IPS DF 6.9 (cell line): ENCODE data around the gene TMEM269.
"Not testable (repeated sequence)": the region's sequence is repeated elsewhere in the genome, so short reads cannot be mapped to it uniquely, and the experiment has no call there.

Source experiments
- DNase-seq: peaks from one replicate; pipeline ENCODE4 v3.0.0-alpha.2; 2013; ENCODE audit warnings: low read depth, low spot score
- H3K27ac ChIP-seq: one replicate; pipeline ENCODE4 v1.5.1; 2013; ENCODE audit warnings: low read length, control low read depth
- H3K27me3 ChIP-seq: 2 replicates; pipeline ENCODE4 v1.6.1; 2013; ENCODE audit warnings: mild to moderate bottlenecking, low read length; ENCODE audit not compliant: control insufficient read depth, insufficient read depth
- H3K36me3 ChIP-seq: 2 replicates; pipeline ENCODE4 v1.6.1; 2013; ENCODE audit warnings: low read length; ENCODE audit not compliant: control insufficient read depth, insufficient read depth
- H3K4me1 ChIP-seq: 2 replicates; pipeline ENCODE4 v1.6.1; 2013; ENCODE audit warnings: low read length; ENCODE audit not compliant: control insufficient read depth, insufficient read depth
- H3K4me3 ChIP-seq: 2 replicates; pipeline ENCODE4 v1.5.1; 2013; ENCODE audit warnings: mild to moderate bottlenecking, low read length
- H3K9me3 ChIP-seq: 2 replicates; pipeline ENCODE4 v1.6.1; 2013; ENCODE audit warnings: low read length, inconsistent platforms; ENCODE audit not compliant: control insufficient read depth, insufficient read depth
- WGBS: extraction: QIAGEN DNeasy Blood & Tissue Kit; methylation state at CpG from one replicate; pipeline ENCODE4 v1.1.7; 2013; ENCODE audit warnings: mixed read lengths, missing lambda C conversion rate; ENCODE audit not compliant: insufficient read length, insufficient coverage; 5-methylcytosine and 5-hydroxymethylcytosine counted together

The TMEM269 gene

GRCh38 chr1:42806171-42806570 lies 21.4 kb downstream of the TMEM269 start:
- Histone ChIP-seq H3K4me3 (no peak overlapping the region), H3K9me3 (no peaks in the 10 kb centered on the region), H3K27me3 (no peaks in the 10 kb centered on the region), H3K27ac (no peak overlapping the region), H3K4me1 (no peaks in the 10 kb centered on the region), H3K36me3 (no peaks in the 10 kb centered on the region)
- DNase-seq = no peak

- H3K27ac ChIP-seq = no peak overlapping the region
- H3K36me3 ChIP-seq = no peaks in the 10 kb centered on the region; the same call in 1 of the 2 replicates
- H3K4me1 ChIP-seq = no peaks in the 10 kb centered on the region
- no peaks in the 10 kb centered on the region for H3K9me3 ChIP-seq
- DNase-seq = no peak
- no CpG with 5 or more reads among the region's 5 CpGs for WGBS
- no peaks in the 10 kb centered on the region for H3K27me3 ChIP-seq
- no peak overlapping the region for H3K4me3 ChIP-seq
Observed at GRCh38 chr1:42806593-42806992, 21.8 kb downstream of the TMEM269 start.

- H3K27me3 ChIP-seq = no peaks in the 10 kb centered on the region
- no peak for DNase-seq
- H3K9me3 ChIP-seq = no peaks in the 10 kb centered on the region
- H3K27ac ChIP-seq = no peak overlapping the region
- H3K36me3 ChIP-seq = no peaks in the 10 kb centered on the region; the same call in 1 of the 2 replicates
- no peak overlapping the region for H3K4me3 ChIP-seq
- H3K4me1 ChIP-seq = no peaks in the 10 kb centered on the region
Observed at GRCh38 chr1:42807056-42807668, 22.4 kb downstream of the TMEM269 start.

GRCh38 chr1:42814815-42815214 lies 30.0 kb downstream of the TMEM269 start:
- no CpG with 5 or more reads among the region's 3 CpGs for WGBS
- H3K27ac ChIP-seq, H3K4me1 ChIP-seq, H3K36me3 ChIP-seq, H3K4me3 ChIP-seq, DNase-seq, H3K27me3 ChIP-seq, H3K9me3 ChIP-seq: not testable (repeated sequence)

- WGBS = no CpG with 5 or more reads among the region's 7 CpGs
- Histone ChIP-seq H3K4me1 (no peaks in the 10 kb centered on the region), H3K9me3 (no peaks in the 10 kb centered on the region), H3K36me3 (no peaks in the 10 kb centered on the region; the same call in 1 of the 2 replicates), H3K27me3 (no peaks in the 10 kb centered on the region), H3K27ac (no peak overlapping the region), H3K4me3 (peak overlapping the region; percentile 91; the same call in 1 of the 2 replicates)
- no peak for DNase-seq
Observed at GRCh38 chr1:42815941-42816584, 31.3 kb downstream of the TMEM269 start.

GRCh38 chr1:42816585-42817439 lies 32.0 kb downstream of the TMEM269 start, which contains the start of the genes ERMAP and SVBP:
ERMAP (plus strand) TSS chr1:42817122; CDS start chr1:42830449, 13,327 bp downstream.
SVBP (minus strand) TSS chr1:42817397; CDS start chr1:42816544, 853 bp downstream.
- no peaks in the 10 kb centered on the region for H3K9me3 ChIP-seq
- no peaks in the 10 kb centered on the region for H3K4me1 ChIP-seq
- H3K36me3 ChIP-seq = no peaks in the 10 kb centered on the region
- DNase-seq = peak; percentile 45
- peak within 1 kb of the TSS; percentile 91; the same call in 1 of the 2 replicates for H3K4me3 ChIP-seq
- no peaks in the 10 kb centered on the region for H3K27me3 ChIP-seq
- no peak within 1 kb of the TSS for H3K27ac ChIP-seq
- no CpG with 5 or more reads among the region's 66 CpGs for WGBS

- Histone ChIP-seq H3K27me3 (no peaks in the 10 kb centered on the region), H3K4me1 (no peaks in the 10 kb centered on the region), H3K9me3 (no peaks in the 10 kb centered on the region), H3K4me3 (no peak overlapping the region), H3K36me3 (no peaks in the 10 kb centered on the region), H3K27ac (no peak overlapping the region)
- WGBS = no CpG with 5 or more reads among the region's 13 CpGs
- DNase-seq = no peak
Observed at GRCh38 chr1:42817440-42817767, 32.6 kb downstream of the TMEM269 start.

GRCh38 chr1:42817976-42818375 lies 33.2 kb downstream of the TMEM269 start:
- Histone ChIP-seq H3K36me3 (no peaks in the 10 kb centered on the region), H3K4me3 (no peak overlapping the region), H3K27me3 (no peaks in the 10 kb centered on the region), H3K27ac (no peak overlapping the region), H3K4me1 (no peaks in the 10 kb centered on the region), H3K9me3 (no peaks in the 10 kb centered on the region)
- WGBS = no CpG with 5 or more reads among the region's 3 CpGs
- DNase-seq = no peak

- no peaks in the 10 kb centered on the region for H3K27me3 ChIP-seq
- no peaks in the 10 kb centered on the region; the same call in 1 of the 2 replicates for H3K4me1 ChIP-seq
- H3K4me3 ChIP-seq = no peak overlapping the region
- no CpG with 5 or more reads among the region's 1 CpG for WGBS
- H3K9me3 ChIP-seq = no peaks in the 10 kb centered on the region
- no peak overlapping the region for H3K27ac ChIP-seq
- no peaks in the 10 kb centered on the region for H3K36me3 ChIP-seq
- DNase-seq = no peak
Observed at GRCh38 chr1:42820813-42821212, 36.0 kb downstream of the TMEM269 start.

GRCh38 chr1:42821690-42822089 lies 36.9 kb downstream of the TMEM269 start:
- no CpG with 5 or more reads among the region's 2 CpGs for WGBS
- DNase-seq = no peak
- Histone ChIP-seq H3K4me1 (no peaks in the 10 kb centered on the region; the same call in 1 of the 2 replicates), H3K9me3 (no peaks in the 10 kb centered on the region), H3K27me3 (no peaks in the 10 kb centered on the region), H3K36me3 (no peaks in the 10 kb centered on the region), H3K27ac (no peak overlapping the region), H3K4me3 (no peak overlapping the region)
